Colonic mucosa (tissue), 4 donors: ENCODE measurements around the gene SPN. TPM values are rescaled to one million over a fixed set of nuclear protein-coding genes. Genes with fewer than 3 reads are reported as not detected.
"Not testable (repeated sequence)": the region's sequence is repeated elsewhere in the genome, so short reads cannot be mapped to it uniquely, and the experiment has no call there.

ENCODE experiments used
- DNase-seq: peaks from one replicate; pipeline ENCODE4 v3.0.0-alpha.2; 2020
- H3K27ac ChIP-seq: fragments of 200-600 bp; one replicate; pipeline ENCODE4 v1.8.0; 2021
- H3K27me3 ChIP-seq: fragments of 200-600 bp; one replicate; pipeline ENCODE4 v1.8.0; 2021
- H3K36me3 ChIP-seq: fragments of 200-600 bp; one replicate; pipeline ENCODE4 v1.8.0; 2021
- H3K4me1 ChIP-seq: fragments of 200-600 bp; one replicate; pipeline ENCODE4 v1.8.0; 2021; ENCODE audit warnings: mild to moderate bottlenecking
- H3K4me3 ChIP-seq: fragments of 200-600 bp; one replicate; pipeline ENCODE4 v1.8.0; 2021
- H3K9ac ChIP-seq, 2 donors: one replicate each; pipeline ENCODE4 v1.7.0; 2013; ENCODE audit warnings: control low read depth in 2 of 2, low read depth in 2 of 2, low read length in 2 of 2
- H3K9me3 ChIP-seq: fragments of 200-600 bp; one replicate; pipeline ENCODE4 v1.8.0; 2021
- intact Hi-C: fragments of 100-400 bp; cut with DNase I; formaldehyde crosslinking; loops from one replicate; pipeline ENCODE4 v1.14.1; 2022
- total RNA-seq, 2 donors: library from RNA; stranded (reverse); fragmentation: NEBNext Ultra II Directional in 1 of 2; extraction: Animal tissue kit (Norgen Biotek cat#: 25700) in 1 of 2; gene quantifications; one replicate each; pipeline ENCODE4 v1.2.1, GENCODE V29; 2021
- TF ChIP-seq, protein P1 (sequence below): fragments of 200-600 bp; IDR thresholded peaks from one replicate; pipeline ENCODE4 v1.8.0; 2022; ENCODE audit warnings: antibody characterized with exemption, mild to moderate bottlenecking
- donor health status: healthy.
- donor health status: DM: no; HTN: no; CAD: no.
- donor health status: DM: no; HTN: no; CAD: no.

The SPN gene
- total RNA-seq, 2 donors from 2014 or later = 2.3 to 3.7 TPM

DNA sequence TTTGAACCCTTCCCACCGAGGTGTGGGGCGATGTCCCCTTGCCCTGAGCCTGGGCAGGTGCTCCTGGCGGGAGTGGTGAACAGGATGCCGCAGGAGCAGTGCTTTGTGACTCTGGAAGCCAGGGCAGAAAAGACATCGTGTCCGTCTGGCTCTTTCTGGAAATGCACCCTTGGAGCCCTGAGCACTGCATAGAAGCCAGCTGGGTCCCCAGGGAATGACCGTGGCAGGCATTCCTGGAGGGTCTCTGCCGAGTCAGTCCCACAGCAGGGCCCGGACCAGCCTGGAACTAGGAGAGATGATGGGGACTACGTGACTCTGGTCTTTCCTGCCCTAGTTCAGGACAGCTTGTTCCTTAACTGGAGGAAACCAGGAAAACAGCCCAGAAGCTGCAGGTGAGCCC, 33.7 kb upstream of the SPN start:
- H3K27me3 ChIP-seq, intact Hi-C loops, DNase-seq, H3K36me3 ChIP-seq, H3K4me3 ChIP-seq, H3K4me1 ChIP-seq, H3K9ac ChIP-seq, H3K9me3 ChIP-seq, H3K27ac ChIP-seq: not testable (repeated sequence)

DNA sequence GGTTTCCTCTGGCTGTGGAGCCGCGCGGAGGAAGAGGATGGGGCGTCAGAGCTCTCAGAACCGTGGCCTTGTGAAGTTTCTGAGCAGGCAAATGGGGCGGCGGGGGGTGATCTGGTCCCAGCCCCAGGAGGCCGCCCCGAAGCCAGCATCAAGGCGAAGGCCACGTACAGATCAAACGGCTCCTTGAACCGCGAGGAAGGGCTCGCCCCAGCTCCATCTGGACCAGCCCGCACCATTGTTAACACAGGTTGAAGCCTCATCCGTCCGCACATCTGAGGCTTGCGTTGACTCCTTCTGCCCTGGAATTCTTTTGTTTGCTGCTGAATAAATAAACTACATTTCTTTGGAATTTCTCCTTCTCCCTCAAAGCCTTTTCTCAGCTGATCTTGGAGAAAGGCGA, 31.4 kb upstream of the SPN start:
- H3K9me3 ChIP-seq, H3K36me3 ChIP-seq, H3K4me1 ChIP-seq, H3K4me3 ChIP-seq, DNase-seq, H3K9ac ChIP-seq, H3K27ac ChIP-seq, intact Hi-C loops, H3K27me3 ChIP-seq: not testable (repeated sequence)

DNA sequence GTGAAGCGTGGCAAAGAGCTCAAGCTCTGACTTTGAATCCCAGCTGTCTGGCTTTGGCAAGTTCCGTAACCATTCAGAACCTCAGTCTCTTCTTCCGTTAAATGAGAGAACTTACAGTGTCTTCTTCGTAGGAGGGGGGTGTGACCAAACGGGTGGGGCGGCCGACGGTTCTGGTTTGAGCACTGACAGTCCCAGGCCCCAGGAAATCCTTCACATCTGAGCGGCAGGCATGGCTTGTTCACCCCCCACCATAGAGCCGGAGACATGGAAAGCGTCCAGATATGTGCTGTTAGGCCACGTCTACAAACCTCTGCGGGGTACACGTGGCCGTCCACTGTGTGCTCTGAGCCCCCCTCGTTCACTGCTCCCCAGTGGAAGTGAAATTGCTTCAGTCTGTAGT, 27.1 kb upstream of the SPN start:
- intact Hi-C loops, H3K27me3 ChIP-seq, H3K9me3 ChIP-seq, H3K4me3 ChIP-seq, H3K4me1 ChIP-seq, H3K27ac ChIP-seq, H3K9ac ChIP-seq, DNase-seq, H3K36me3 ChIP-seq: not testable (repeated sequence)

DNA sequence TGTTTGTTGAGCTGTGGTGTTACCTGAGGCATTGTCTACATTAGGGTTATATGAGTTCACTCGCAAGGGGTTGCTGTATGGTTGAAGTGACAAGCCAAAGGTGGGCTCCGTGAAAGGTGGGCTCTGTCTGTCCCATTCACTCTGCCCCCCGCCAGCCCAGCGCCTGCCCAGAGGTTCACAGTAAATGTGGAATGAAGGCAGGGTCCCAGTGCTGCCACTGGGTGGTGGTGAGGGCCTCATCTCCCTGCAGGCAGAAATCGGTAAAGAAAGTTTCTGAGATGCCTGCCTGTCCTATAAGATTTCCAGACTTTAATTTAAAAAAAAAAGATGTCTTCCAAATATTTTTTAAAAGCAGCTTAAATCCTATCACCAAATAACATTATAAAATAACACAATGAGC, 26.7 kb upstream of the SPN start:
- DNase-seq, H3K4me1 ChIP-seq, H3K9ac ChIP-seq, H3K9me3 ChIP-seq, H3K27ac ChIP-seq, intact Hi-C loops, H3K27me3 ChIP-seq, H3K4me3 ChIP-seq, H3K36me3 ChIP-seq: not testable (repeated sequence)

DNA sequence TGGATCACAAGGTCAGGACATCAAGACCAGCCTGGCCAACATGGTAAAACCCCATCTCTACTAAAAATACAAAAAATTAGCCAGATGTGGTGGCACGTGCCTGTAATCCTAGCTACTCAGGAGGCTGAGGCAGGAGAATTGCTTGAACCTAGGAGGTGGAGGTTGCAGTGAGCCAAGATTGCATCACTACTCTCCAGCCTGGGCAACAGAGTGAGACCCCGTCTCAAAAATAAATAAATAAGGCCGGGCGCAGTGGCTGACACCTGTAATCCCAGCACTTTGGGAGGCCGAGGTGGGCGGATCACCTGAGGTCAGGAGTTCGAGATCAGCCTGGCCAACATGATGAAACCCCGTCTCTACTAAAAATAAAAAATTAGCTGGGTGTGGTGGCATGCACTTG, 24.3 kb upstream of the SPN start:
- H3K9me3 ChIP-seq, DNase-seq, H3K27me3 ChIP-seq, H3K36me3 ChIP-seq, H3K4me1 ChIP-seq, H3K27ac ChIP-seq, H3K9ac ChIP-seq, H3K4me3 ChIP-seq, intact Hi-C loops: not testable (repeated sequence)

DNA sequence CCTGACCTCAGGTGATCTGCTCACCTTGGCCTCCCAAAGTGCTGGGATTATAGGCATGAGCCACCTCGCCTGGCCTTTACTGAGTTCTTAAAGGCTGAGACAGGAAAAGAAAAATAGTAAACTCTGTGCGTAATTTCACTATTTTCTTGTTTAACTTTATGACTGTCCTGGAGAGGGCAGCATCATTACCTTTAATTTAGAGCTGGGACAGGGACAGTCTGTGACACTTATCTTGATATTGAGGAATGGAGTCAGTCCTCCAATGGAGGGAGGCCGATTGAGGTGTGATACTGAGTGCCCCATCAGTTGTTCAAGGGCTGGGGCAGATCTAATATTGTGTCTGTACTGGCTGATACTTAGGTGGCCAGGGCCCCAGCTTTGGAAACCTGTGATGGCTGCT, 21.5 kb upstream of the SPN start:
- H3K9me3 ChIP-seq = no peaks in the 10 kb centered on the region
- H3K36me3 ChIP-seq = no peaks in the 10 kb centered on the region
- H3K27me3 ChIP-seq = no peaks in the 10 kb centered on the region
- H3K4me1 ChIP-seq = no peaks in the 10 kb centered on the region
- TF ChIP-seq, protein P1, sequence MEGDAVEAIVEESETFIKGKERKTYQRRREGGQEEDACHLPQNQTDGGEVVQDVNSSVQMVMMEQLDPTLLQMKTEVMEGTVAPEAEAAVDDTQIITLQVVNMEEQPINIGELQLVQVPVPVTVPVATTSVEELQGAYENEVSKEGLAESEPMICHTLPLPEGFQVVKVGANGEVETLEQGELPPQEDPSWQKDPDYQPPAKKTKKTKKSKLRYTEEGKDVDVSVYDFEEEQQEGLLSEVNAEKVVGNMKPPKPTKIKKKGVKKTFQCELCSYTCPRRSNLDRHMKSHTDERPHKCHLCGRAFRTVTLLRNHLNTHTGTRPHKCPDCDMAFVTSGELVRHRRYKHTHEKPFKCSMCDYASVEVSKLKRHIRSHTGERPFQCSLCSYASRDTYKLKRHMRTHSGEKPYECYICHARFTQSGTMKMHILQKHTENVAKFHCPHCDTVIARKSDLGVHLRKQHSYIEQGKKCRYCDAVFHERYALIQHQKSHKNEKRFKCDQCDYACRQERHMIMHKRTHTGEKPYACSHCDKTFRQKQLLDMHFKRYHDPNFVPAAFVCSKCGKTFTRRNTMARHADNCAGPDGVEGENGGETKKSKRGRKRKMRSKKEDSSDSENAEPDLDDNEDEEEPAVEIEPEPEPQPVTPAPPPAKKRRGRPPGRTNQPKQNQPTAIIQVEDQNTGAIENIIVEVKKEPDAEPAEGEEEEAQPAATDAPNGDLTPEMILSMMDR = no peak
- no peak for DNase-seq
- no peak overlapping the region for H3K27ac ChIP-seq
- H3K9ac ChIP-seq = no peak overlapping the region
- H3K4me3 ChIP-seq = no peak overlapping the region
- intact Hi-C loops = no loop called here

DNA sequence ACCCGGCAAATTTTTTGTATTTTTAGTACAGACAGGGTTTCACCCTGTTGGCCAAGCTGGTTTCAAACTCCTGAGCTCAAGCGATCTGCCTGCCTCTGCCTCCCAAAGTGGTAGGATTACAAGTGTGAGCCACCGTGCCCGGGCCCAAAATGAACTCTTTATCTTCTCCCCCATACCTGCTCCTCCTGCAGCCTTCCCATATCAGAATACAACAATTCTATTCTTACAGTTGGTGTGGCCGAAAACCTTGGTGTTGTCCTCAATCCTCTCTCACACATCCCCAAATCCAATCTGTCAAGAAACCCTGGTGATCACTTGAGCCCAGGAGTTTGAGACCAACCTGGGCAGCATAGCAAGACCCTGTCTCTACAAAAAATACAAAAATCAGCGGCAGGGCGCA, 19.5 kb upstream of the SPN start:
- H3K27ac ChIP-seq = no peak overlapping the region
- no peak for DNase-seq
- H3K27me3 ChIP-seq = no peaks in the 10 kb centered on the region
- no peaks in the 10 kb centered on the region for H3K36me3 ChIP-seq
- no peaks in the 10 kb centered on the region for H3K9me3 ChIP-seq
- H3K4me1 ChIP-seq = no peaks in the 10 kb centered on the region
- no peak overlapping the region for H3K9ac ChIP-seq
- intact Hi-C loops = no loop called here
- TF ChIP-seq, protein P1 = no peak
- H3K4me3 ChIP-seq = no peak overlapping the region

DNA sequence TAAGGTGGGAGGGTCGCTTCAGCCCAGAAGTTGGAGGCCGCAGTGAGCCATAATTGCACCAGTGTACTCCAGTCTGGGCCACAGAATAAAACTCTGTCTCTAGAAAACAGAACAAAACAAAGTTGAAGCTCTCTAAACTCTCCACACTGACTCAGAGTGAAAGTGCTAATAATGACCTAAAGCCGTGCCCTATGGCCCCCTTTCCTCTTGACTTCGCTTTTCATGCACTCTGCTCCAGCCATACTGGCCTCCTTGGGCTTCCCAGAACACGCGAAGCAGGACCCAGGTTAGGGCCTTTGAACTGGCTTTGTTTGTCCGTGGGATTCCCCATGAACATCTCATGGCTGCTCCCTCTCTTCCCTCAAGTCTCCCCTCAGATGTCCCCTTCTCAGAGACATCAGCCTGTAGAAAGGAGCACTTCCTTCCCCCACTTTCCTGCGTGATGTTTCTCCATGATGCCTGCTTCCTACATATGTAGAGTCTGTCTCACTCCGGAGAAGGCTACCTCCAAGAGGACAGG, 18.6 kb upstream of the SPN start:
- no peaks in the 10 kb centered on the region for H3K36me3 ChIP-seq
- H3K4me3 ChIP-seq = no peak overlapping the region
- H3K9ac ChIP-seq = no peak overlapping the region
- H3K27me3 ChIP-seq = no peaks in the 10 kb centered on the region
- TF ChIP-seq, protein P1 = no peak
- intact Hi-C loops = no loop called here
- no peaks in the 10 kb centered on the region for H3K9me3 ChIP-seq
- no peaks in the 10 kb centered on the region for H3K4me1 ChIP-seq
- no peak overlapping the region for H3K27ac ChIP-seq
- DNase-seq = no peak
